SK-N-SH treated with all-trans-retinoic acid at 6 μM for 48 hours (cell line): ENCODE results near the gene SMIM26.

Experiments used
- ATAC-seq: fragments of 200-7000 bp; cut with Tn5 transposase; 3 replicates; pipeline ENCODE4 v1.9.1; 2020; ENCODE audit warnings: mild to moderate bottlenecking, moderate library complexity
- ARNTL ChIP-seq: fragments of 450-650 bp; formaldehyde crosslinking; IDR thresholded peaks from 2 replicates; pipeline ENCODE4 v1.5.0; 2020; ENCODE audit warnings: low read depth, mild to moderate bottlenecking, moderate library complexity, borderline replicate concordance
- BACH2 ChIP-seq: fragments of 250-450 bp; sonication (Bioruptor Pico); IDR thresholded peaks from 2 replicates; pipeline ENCODE4 v1.9.0; 2021; ENCODE audit warnings: mild to moderate bottlenecking, borderline replicate concordance
- CREB5 ChIP-seq: fragments of 250-450 bp; sonication (Bioruptor Pico); IDR thresholded peaks from 2 replicates; pipeline ENCODE4 v1.5.1; 2020; ENCODE audit warnings: low read depth, mild to moderate bottlenecking, moderate library complexity
- CSDC2 ChIP-seq: fragments of 250-450 bp; sonication (Bioruptor Pico); IDR thresholded peaks from 2 replicates; pipeline ENCODE4 v1.5.0; 2020; ENCODE audit warnings: mild to moderate bottlenecking, moderate library complexity
- ESRRG ChIP-seq: fragments of 250-450 bp; sonication (Bioruptor Pico); IDR thresholded peaks from 2 replicates; pipeline ENCODE4 v1.6.1; 2021; ENCODE audit warnings: mild to moderate bottlenecking
- GLIS3 ChIP-seq: fragments of 250-450 bp; sonication (Bioruptor Pico); IDR thresholded peaks from 2 replicates; pipeline ENCODE4 v1.5.0; 2020; ENCODE audit warnings: mild to moderate bottlenecking, moderate library complexity
- ISL1 ChIP-seq: fragments of 250-450 bp; sonication (Bioruptor Pico); IDR thresholded peaks from 2 replicates; pipeline ENCODE4 v2.1.2; 2022; ENCODE audit warnings: mild to moderate bottlenecking, moderate library complexity
- OSR1 ChIP-seq: fragments of 250-450 bp; sonication (Bioruptor Pico); IDR thresholded peaks from 2 replicates; pipeline ENCODE4 v1.8.0; 2022; ENCODE audit warnings: moderate library complexity, mild to moderate bottlenecking, inconsistent platforms
- PATZ1 ChIP-seq: fragments of 250-450 bp; sonication (Bioruptor Pico); IDR thresholded peaks from 2 replicates; pipeline ENCODE4 v1.8.0; 2020; ENCODE audit warnings: mild to moderate bottlenecking, moderate library complexity, borderline replicate concordance
- POU6F1 ChIP-seq: fragments of 250-450 bp; sonication (Bioruptor Pico); IDR thresholded peaks from 2 replicates; pipeline ENCODE4 v1.8.0; 2021; ENCODE audit warnings: low read depth, mild to moderate bottlenecking, moderate library complexity, borderline replicate concordance
- PPARA ChIP-seq: fragments of 250-450 bp; sonication (Bioruptor Pico); IDR thresholded peaks from 2 replicates; pipeline ENCODE4 v1.5.0; 2020; ENCODE audit warnings: mild to moderate bottlenecking, borderline replicate concordance
- RARB ChIP-seq: fragments of 250-450 bp; sonication (Bioruptor Pico); IDR thresholded peaks from 2 replicates; pipeline ENCODE4 v1.8.0; 2021; ENCODE audit warnings: mild to moderate bottlenecking, moderate library complexity
- SNAI2 ChIP-seq: fragments of 250-450 bp; sonication (Bioruptor Pico); IDR thresholded peaks from 2 replicates; pipeline ENCODE4 v1.5.0; 2020; ENCODE audit warnings: mild to moderate bottlenecking, moderate library complexity
- TCF4 ChIP-seq: fragments of 250-450 bp; sonication (Bioruptor Pico); IDR thresholded peaks from 2 replicates; pipeline ENCODE4 v1.8.0; 2021; ENCODE audit warnings: mild to moderate bottlenecking, moderate library complexity, borderline replicate concordance
- TOX ChIP-seq: fragments of 250-450 bp; sonication (Bioruptor Pico); IDR thresholded peaks from 2 replicates; pipeline ENCODE4 v1.8.0; 2021; ENCODE audit warnings: mild to moderate bottlenecking, moderate library complexity, borderline replicate concordance
- ZC3H10 ChIP-seq: fragments of 250-450 bp; sonication (Bioruptor Pico); IDR thresholded peaks from 2 replicates; pipeline ENCODE4 v1.5.1; 2021; ENCODE audit warnings: mild to moderate bottlenecking, moderate library complexity
- ZFP3 ChIP-seq: fragments of 250-450 bp; sonication (Bioruptor Pico); IDR thresholded peaks from 2 replicates; pipeline ENCODE4 v1.5.0; 2020; ENCODE audit warnings: mild to moderate bottlenecking, moderate library complexity
- ZFP30 ChIP-seq: fragments of 450-650 bp; formaldehyde crosslinking; IDR thresholded peaks from 2 replicates; pipeline ENCODE4 v1.5.0; 2022; ENCODE audit warnings: mild to moderate bottlenecking, moderate library complexity
- ZNF70 ChIP-seq: fragments of 450-650 bp; formaldehyde crosslinking; IDR thresholded peaks from 2 replicates; pipeline ENCODE4 v1.5.0; 2020; ENCODE audit warnings: mild to moderate bottlenecking, moderate library complexity
- ZNF8 ChIP-seq: fragments of 450-650 bp; formaldehyde crosslinking; IDR thresholded peaks from 2 replicates; pipeline ENCODE4 v1.5.0; 2020; ENCODE audit warnings: mild to moderate bottlenecking, moderate library complexity
- TF ChIP-seq, protein P1 (sequence below): fragments of 250-450 bp; sonication (Bioruptor Pico); IDR thresholded peaks from 2 replicates; pipeline ENCODE4 v1.5.0; 2020; ENCODE audit warnings: mild to moderate bottlenecking, moderate library complexity

SMIM26 gene

DNA sequence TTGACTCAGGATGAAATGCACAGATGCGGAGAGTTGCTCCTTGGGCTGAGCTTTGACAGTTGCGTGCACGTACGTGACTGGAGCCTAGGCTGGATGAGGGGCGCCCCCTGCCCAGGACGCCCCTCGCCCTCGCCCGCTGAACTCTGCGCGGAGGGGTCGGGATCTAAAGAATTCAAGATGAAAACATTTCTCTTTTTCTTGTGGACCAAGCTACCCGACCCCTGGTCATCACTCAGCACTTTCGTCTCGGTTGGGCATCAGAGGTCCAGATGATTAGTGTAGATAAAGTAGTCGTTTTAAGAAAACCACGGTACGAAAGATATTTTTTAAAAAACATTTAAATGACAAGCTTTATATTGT, 21.3 kb downstream of the SMIM26 start:
- peak; percentile 12; the same call in 2 of the 3 replicates for ATAC-seq
- TF ChIP-seq ARNTL (CRISPR knock-in tag) (no peak), CSDC2 (no peak), BACH2 (CRISPR knock-in tag) (no peak), SNAI2 (CRISPR knock-in tag) (no peak), PPARA (no peak), TOX (CRISPR knock-in tag) (no peak), ZNF70 (CRISPR knock-in tag) (no peak), POU6F1 (CRISPR knock-in tag) (no peak), ZC3H10 (CRISPR knock-in tag) (no peak), TCF4 (no peak), RARB (CRISPR knock-in tag) (no peak), PATZ1 (no peak), OSR1 (CRISPR knock-in tag) (no peak), ZFP30 (CRISPR knock-in tag) (no peak)
- TF ChIP-seq, protein P1, sequence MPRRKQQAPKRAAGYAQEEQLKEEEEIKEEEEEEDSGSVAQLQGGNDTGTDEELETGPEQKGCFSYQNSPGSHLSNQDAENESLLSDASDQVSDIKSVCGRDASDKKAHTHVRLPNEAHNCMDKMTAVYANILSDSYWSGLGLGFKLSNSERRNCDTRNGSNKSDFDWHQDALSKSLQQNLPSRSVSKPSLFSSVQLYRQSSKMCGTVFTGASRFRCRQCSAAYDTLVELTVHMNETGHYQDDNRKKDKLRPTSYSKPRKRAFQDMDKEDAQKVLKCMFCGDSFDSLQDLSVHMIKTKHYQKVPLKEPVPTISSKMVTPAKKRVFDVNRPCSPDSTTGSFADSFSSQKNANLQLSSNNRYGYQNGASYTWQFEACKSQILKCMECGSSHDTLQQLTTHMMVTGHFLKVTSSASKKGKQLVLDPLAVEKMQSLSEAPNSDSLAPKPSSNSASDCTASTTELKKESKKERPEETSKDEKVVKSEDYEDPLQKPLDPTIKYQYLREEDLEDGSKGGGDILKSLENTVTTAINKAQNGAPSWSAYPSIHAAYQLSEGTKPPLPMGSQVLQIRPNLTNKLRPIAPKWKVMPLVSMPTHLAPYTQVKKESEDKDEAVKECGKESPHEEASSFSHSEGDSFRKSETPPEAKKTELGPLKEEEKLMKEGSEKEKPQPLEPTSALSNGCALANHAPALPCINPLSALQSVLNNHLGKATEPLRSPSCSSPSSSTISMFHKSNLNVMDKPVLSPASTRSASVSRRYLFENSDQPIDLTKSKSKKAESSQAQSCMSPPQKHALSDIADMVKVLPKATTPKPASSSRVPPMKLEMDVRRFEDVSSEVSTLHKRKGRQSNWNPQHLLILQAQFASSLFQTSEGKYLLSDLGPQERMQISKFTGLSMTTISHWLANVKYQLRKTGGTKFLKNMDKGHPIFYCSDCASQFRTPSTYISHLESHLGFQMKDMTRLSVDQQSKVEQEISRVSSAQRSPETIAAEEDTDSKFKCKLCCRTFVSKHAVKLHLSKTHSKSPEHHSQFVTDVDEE: no peak

- ATAC-seq: no peak
- no peak for TF ChIP-seq PATZ1
- TF ChIP-seq POU6F1 (CRISPR knock-in tag): no peak
- no peak for TF ChIP-seq GLIS3 (CRISPR knock-in tag)
- no peak for TF ChIP-seq ZFP3
- no peak for TF ChIP-seq PPARA
- TF ChIP-seq TCF4: no peak
- no peak for TF ChIP-seq ISL1 (CRISPR knock-in tag)
- no peak for TF ChIP-seq TOX (CRISPR knock-in tag)
Observed at GRCh38 chr20:18589941-18590674, 22.9 kb downstream of the SMIM26 start.

DNA sequence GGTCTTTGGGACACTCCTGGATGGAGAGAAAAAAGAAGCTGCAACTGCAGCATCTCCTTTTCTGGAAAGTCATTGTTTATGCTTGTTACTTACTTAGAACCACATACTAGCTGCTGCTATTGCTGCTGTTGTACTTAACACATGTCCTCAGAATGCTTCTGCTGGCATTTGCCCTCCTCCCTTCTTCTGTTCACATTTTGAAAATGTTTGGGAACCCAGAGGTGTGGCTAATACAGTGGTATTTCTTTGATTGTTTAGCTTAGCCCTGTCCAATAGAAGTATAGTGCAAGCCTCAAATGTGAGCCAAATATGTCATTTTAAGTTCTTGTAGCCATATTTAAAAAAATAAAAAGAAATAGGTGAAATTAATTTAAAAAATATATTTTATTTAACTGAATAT, 29.0 kb downstream of the SMIM26 start:
- no peak for ATAC-seq
- TF ChIP-seq ZNF8 (CRISPR knock-in tag) (no peak), PATZ1 (no peak), CSDC2 (no peak), ISL1 (CRISPR knock-in tag) (no peak), ZFP3 (no peak), ZNF70 (CRISPR knock-in tag) (no peak), ESRRG (no peak), SNAI2 (CRISPR knock-in tag) (no peak), CREB5 (CRISPR knock-in tag) (no peak), ZC3H10 (CRISPR knock-in tag) (no peak), RARB (CRISPR knock-in tag) (no peak)
- TF ChIP-seq, protein P1: no peak
